B cell (primary cell): ENCODE measurements around the gene CNIH1. TPM values are rescaled to one million over a fixed set of nuclear protein-coding genes. Genes with fewer than 3 reads are reported as not detected.

Source experiments
- ATAC-seq: fragments of 200-7000 bp; cut with Tn5 transposase; one replicate; pipeline ENCODE4 v1.10.0; 2021; ENCODE audit warnings: low read depth, mild to moderate bottlenecking, moderate number of reproducible peaks, moderate library complexity
- CTCF ChIA-PET: fragments of 350-600 bp; sonication (Branson Sonifier 250); formaldehyde crosslinking; loops from one replicate; lab custom pipeline; 2021; ENCODE audit warnings: antibody characterized with exemption, inconsistent platforms; lab: Charles Lee
- POLR2A ChIA-PET: fragments of 350-600 bp; sonication (Branson Sonifier 250); formaldehyde crosslinking; loops from one replicate; lab custom pipeline; 2021; ENCODE audit warnings: antibody characterized with exemption; lab: Charles Lee
- DNase-seq: peaks from one replicate; pipeline ENCODE4 v3.0.0; 2013
- H2AFZ ChIP-seq: 2 replicates; pipeline ENCODE4 v1.6.1; 2012; ENCODE audit warnings: mild to moderate bottlenecking, low read depth, low read length; ENCODE audit not compliant: insufficient read depth, poor library complexity, severe bottlenecking
- H3K27ac ChIP-seq, 2 donors: 1 replicate in 1 of 2; 2 replicates in 1 of 2; pipeline ENCODE4 v1.5.1; 2012 to 2013; ENCODE audit warnings: low read length in 2 of 2, mild to moderate bottlenecking in 2 of 2, moderate library complexity in 1 of 2
- H3K27me3 ChIP-seq, 4 experiments: fragments of 200-600 bp in 1 of 4; sonication (generic) in 1 of 4; replicated peaks in 1 of 4; 1 replicate in 2 of 4; 2 replicates in 2 of 4; pipeline versions ENCODE4 v1.6.1 to v1.7.0; 2013 to 2016; ENCODE audit warnings: low read length in 3 of 4, mild to moderate bottlenecking in 2 of 4, mixed read lengths in 1 of 4, moderate library complexity in 1 of 4; ENCODE audit not compliant: insufficient read depth in 4 of 4, control insufficient read depth in 3 of 4; ENCODE audit errors: control extremely low read depth in 1 of 4
- H3K36me3 ChIP-seq, 2 experiments: replicated peaks in 1 of 2; 1 replicate in 1 of 2; 2 replicates in 1 of 2; pipeline versions ENCODE4 v1.6.1 to v1.7.1; 2013; ENCODE audit warnings: low read length in 1 of 2; ENCODE audit not compliant: insufficient read depth in 2 of 2, control insufficient read depth in 1 of 2; ENCODE audit errors: control extremely low read depth in 1 of 2, extremely low read depth in 1 of 2
- H3K4me1 ChIP-seq, 2 donors: fragments of 200-600 bp in 1 of 2; sonication (generic) in 1 of 2; 1 replicate in 1 of 2; 2 replicates in 1 of 2; pipeline versions ENCODE4 v1.5.1 to v1.6.1; 2013 to 2017; ENCODE audit warnings: low read length in 2 of 2; ENCODE audit not compliant: control insufficient read depth in 2 of 2, insufficient read depth in 2 of 2
- H3K4me2 ChIP-seq: replicated peaks from 2 replicates; pipeline ENCODE3; 2012; ENCODE audit warnings: mild to moderate bottlenecking, low read depth, low read length; ENCODE audit not compliant: poor library complexity, severe bottlenecking
- H3K4me3 ChIP-seq, 5 experiments: fragments of 200-600 bp in 1 of 5; sonication (generic) in 1 of 5; 1 replicate in 3 of 5; 2 replicates in 2 of 5; pipeline versions ENCODE4 v1.5.1 to v1.7.0; 2011 to 2016; ENCODE audit warnings: low read length in 4 of 5, mild to moderate bottlenecking in 4 of 5, low read depth in 2 of 5, control low read depth in 1 of 5, moderate library complexity in 1 of 5; ENCODE audit not compliant: insufficient read depth in 1 of 5; ENCODE audit errors: control extremely low read depth in 1 of 5, extremely low read depth in 1 of 5
- H3K79me2 ChIP-seq: fragments of 200-600 bp; sonication (generic); one replicate; pipeline ENCODE4 v1.6.0; 2016; ENCODE audit warnings: low read length; ENCODE audit not compliant: control insufficient read depth, insufficient read depth
- H3K9ac ChIP-seq: fragments of 200-600 bp; sonication (generic); 2 replicates; pipeline ENCODE4 v1.6.1; 2017; ENCODE audit warnings: mild to moderate bottlenecking, low read length, moderate library complexity
- H3K9me3 ChIP-seq, 3 donors: one replicate each; pipeline versions ENCODE4 v1.6.1 to v1.7.1; 2013; ENCODE audit warnings: low read length in 2 of 3; ENCODE audit not compliant: control insufficient read depth in 2 of 3, insufficient read depth in 1 of 3; ENCODE audit errors: control extremely low read depth in 1 of 3
- H4K20me1 ChIP-seq: 2 replicates; pipeline ENCODE4 v1.6.0; 2012; ENCODE audit warnings: mild to moderate bottlenecking, low read length; ENCODE audit not compliant: insufficient read depth, control insufficient read depth, poor library complexity, severe bottlenecking
- H3K27ac Mint-ChIP-seq: one replicate; pipeline ENCODE4 v1.8.0; 2021; ENCODE audit warnings: mixed read lengths
- H3K27me3 Mint-ChIP-seq: one replicate; pipeline ENCODE4 v1.8.0; 2021; ENCODE audit warnings: mixed read lengths
- H3K4me1 Mint-ChIP-seq: one replicate; pipeline ENCODE4 v1.8.0; 2021; ENCODE audit warnings: mixed read lengths
- H3K4me3 Mint-ChIP-seq: one replicate; pipeline ENCODE4 v1.8.0; 2021; ENCODE audit warnings: mixed read lengths
- H3K9me3 Mint-ChIP-seq: one replicate; pipeline ENCODE4 v1.8.0; 2022; ENCODE audit warnings: mixed read lengths; ENCODE audit not compliant: insufficient read depth
- CTCF ChIP-seq: fragments of 200-600 bp; IDR thresholded peaks from one replicate; pipeline ENCODE4 v1.8.0; 2022; ENCODE audit warnings: antibody characterized with exemption, mild to moderate bottlenecking
- EZH2 ChIP-seq: IDR thresholded peaks from 2 replicates; pipeline ENCODE4 v1.6.1; 2012; ENCODE audit warnings: borderline replicate concordance, low read depth, mild to moderate bottlenecking, moderate library complexity, low read length; ENCODE audit not compliant: insufficient read depth, poor library complexity, severe bottlenecking
- WGBS: methylation state at CpG from one replicate; pipeline ENCODE4 v1.1.5; 2013; ENCODE audit warnings: missing lambda C conversion rate; ENCODE audit not compliant: insufficient coverage; 5-methylcytosine and 5-hydroxymethylcytosine counted together
- intact Hi-C: fragments of 100-400 bp; cut with micrococcal nuclease; formaldehyde crosslinking; loops from one replicate; pipeline ENCODE4 v1.10.0; 2022
- polyA plus RNA-seq: library from polyadenylated mRNA; depleted of rRNA; stranded (reverse); fragments of >200 nt; gene quantifications from 2 replicates; pipeline ENCODE4 v1.2.3, GENCODE V29; 2012
- total RNA-seq, 2 donors: library from RNA; stranded (reverse); fragments of 120-200 nt in 1 of 2; gene quantifications; 1 replicate in 1 of 2; 2 replicates in 1 of 2; pipeline versions ENCODE4 v1.2.3 to v1.2.4, GENCODE V29; 2013 to 2022

CNIH1 gene
- total and polyA plus RNA-seq, 2 donors (not counting 1 experiment from before 2014, with no cell fraction given) = 42.8 to 66.4 TPM

GRCh38 chr14:54385556-54385955 is 55.6 kb downstream of the CNIH1 start:
- no peak overlapping the region for H3K4me2 ChIP-seq
- ChIA-PET CTCF (no interaction called here), POLR2A (no interaction called here)
- Mint-ChIP-seq H3K27ac (no peak overlapping the region), H3K4me3 (no peak overlapping the region), H3K27me3 (peaks cover 19% of the 10 kb centered on the region), H3K4me1 (peaks cover 1% of the 10 kb centered on the region), H3K9me3 (peaks cover 2% of the 10 kb centered on the region)
- H3K9ac ChIP-seq = no peak overlapping the region
- no peaks in the 10 kb centered on the region for H3K9me3 ChIP-seq
- no peaks in the 10 kb centered on the region for H3K4me1 ChIP-seq
- no peaks in the 10 kb centered on the region for H3K79me2 ChIP-seq
- H3K4me3 ChIP-seq = no peak overlapping the region
- peaks cover 0 to 3% (median 0%) of the 10 kb centered on the region in 4 experiments for H3K27me3 ChIP-seq
- no peak overlapping the region for H2AFZ ChIP-seq
- no peaks in the 10 kb centered on the region for H3K36me3 ChIP-seq
- H4K20me1 ChIP-seq = no peaks in the 10 kb centered on the region
- intact Hi-C loops = no loop called here
- 94% methylated on average over 4 of the region's 4 CpGs for WGBS
- no peak overlapping the region for H3K27ac ChIP-seq
- no peak for TF ChIP-seq EZH2
- TF ChIP-seq CTCF = no peak
- ATAC-seq (no peak), DNase-seq (no peak)

GRCh38 chr14:54383835-54384234 is 57.3 kb downstream of the CNIH1 start:
- H3K4me3 Mint-ChIP-seq = no peak overlapping the region
- peaks cover 4 to 5% of the 10 kb centered on the region in 2 donors for H3K4me1 ChIP-seq
- H3K4me1 Mint-ChIP-seq = peaks cover 16% of the 10 kb centered on the region
- DNase-seq (no peak), ATAC-seq (no peak)
- H3K27ac ChIP-seq = no peak overlapping the region
- no peaks in the 10 kb centered on the region for H3K9me3 ChIP-seq
- no peak overlapping the region for H3K27ac Mint-ChIP-seq
- ChIA-PET CTCF (no interaction called here), POLR2A (no interaction called here)
- TF ChIP-seq CTCF (no peak), EZH2 (no peak)
- no peak overlapping the region for H3K4me3 ChIP-seq
- H3K27me3 Mint-ChIP-seq = peaks cover 20% of the 10 kb centered on the region
- peaks cover 0 to 3% (median 1%) of the 10 kb centered on the region in 4 experiments for H3K27me3 ChIP-seq
- no peaks in the 10 kb centered on the region for H3K36me3 ChIP-seq
- peaks cover 3% of the 10 kb centered on the region for H3K9me3 Mint-ChIP-seq
- no peak overlapping the region for H3K4me2 ChIP-seq
- no peak overlapping the region for H2AFZ ChIP-seq
- no peak overlapping the region for H3K9ac ChIP-seq
- 100% methylated on average over 1 of the region's 4 CpGs for WGBS
- H4K20me1 ChIP-seq = no peaks in the 10 kb centered on the region
- no peaks in the 10 kb centered on the region for H3K79me2 ChIP-seq
- intact Hi-C loops = loop anchor here (5.0 kb wide), 1 partner anchor 98 kb away; no protein-coding TSS in a partner anchor
